GM12892 (cell line): Measurements from ENCODE around the gene FH.

Experiments used
- DNase-seq: peaks from one replicate; pipeline ENCODE4 v3.0.0; 2011; ENCODE audit not compliant: insufficient read length
- FAIRE-seq: peaks from 2 replicates; lab custom pipeline; 2011; peaks lifted over from hg19 to GRCh38; lab: Jason Lieb, UNC
- POLR2A ChIP-seq: IDR thresholded peaks from 2 replicates; pipeline ENCODE4 v1.6.1; 2011; ENCODE audit warnings: low read depth, low read length, control low read depth
- POLR2AphosphoS5 ChIP-seq: IDR thresholded peaks from 2 replicates; pipeline ENCODE4 v1.6.1; 2011; ENCODE audit warnings: low read depth, low read length, control low read depth
- TAF1 ChIP-seq: IDR thresholded peaks from 2 replicates; pipeline ENCODE4 v1.6.1; 2011; ENCODE audit warnings: low read depth, mild to moderate bottlenecking, control low read depth, low read length, borderline replicate concordance

FH gene

GRCh38 chr1:241473026-241473425, 46.5 kb downstream of the FH start:
- FAIRE-seq (no peak), DNase-seq (no peak)
- no peak for TF ChIP-seq TAF1
- TF ChIP-seq POLR2AphosphoS5, result no peak
- no peak for TF ChIP-seq POLR2A

GRCh38 chr1:241470908-241471590, 48.5 kb downstream of the FH start:
- no peak for FAIRE-seq
- DNase-seq, result no peak
- TF ChIP-seq POLR2A, result no peak
- no peak for TF ChIP-seq TAF1
- TF ChIP-seq POLR2AphosphoS5, result no peak

- TF ChIP-seq POLR2AphosphoS5, result no peak
- TF ChIP-seq TAF1, result no peak
- no peak for TF ChIP-seq POLR2A
- DNase-seq, result no peak
- FAIRE-seq, result no peak
Measured at GRCh38 chr1:241470361-241470760, 49.2 kb downstream of the FH start.

- DNase-seq (no peak), FAIRE-seq (no peak)
- no peak for TF ChIP-seq POLR2AphosphoS5
- TF ChIP-seq TAF1, result no peak
- no peak for TF ChIP-seq POLR2A
Measured at GRCh38 chr1:241465673-241466072, 53.9 kb downstream of the FH start.

- TF ChIP-seq TAF1 (no peak), POLR2A (no peak), POLR2AphosphoS5 (no peak)
- DNase-seq (no peak), FAIRE-seq (no peak)
Measured at GRCh38 chr1:241464985-241465384, 54.6 kb downstream of the FH start.

GRCh38 chr1:241462391-241462790, 57.2 kb downstream of the FH start:
- FAIRE-seq, result no peak
- TF ChIP-seq TAF1, result no peak
- no peak for TF ChIP-seq POLR2AphosphoS5
- no peak for TF ChIP-seq POLR2A

GRCh38 chr1:241460098-241460873, 59.3 kb downstream of the FH start:
- DNase-seq (no peak), FAIRE-seq (no peak)
- TF ChIP-seq POLR2AphosphoS5 (no peak), POLR2A (no peak), TAF1 (no peak)

More at GRCh38 chr1:241462391-241462790, 57.2 kb downstream of the FH start:
- no peak for DNase-seq

- FAIRE-seq, result no peak
- TF ChIP-seq POLR2A (no peak), TAF1 (no peak), POLR2AphosphoS5 (no peak)
Measured at GRCh38 chr1:241459186-241459802, 60.3 kb downstream of the FH start.

GRCh38 chr1:241457421-241457820, 62.1 kb downstream of the FH start:
- FAIRE-seq, result no peak
- DNase-seq, result no peak
- TF ChIP-seq POLR2A (no peak), TAF1 (no peak), POLR2AphosphoS5 (no peak)

More at GRCh38 chr1:241459186-241459802, 60.3 kb downstream of the FH start:
- no peak for DNase-seq

GRCh38 chr1:241456743-241457142, 62.8 kb downstream of the FH start:
- DNase-seq (no peak), FAIRE-seq (no peak)
- TF ChIP-seq TAF1 (no peak), POLR2AphosphoS5 (no peak), POLR2A (no peak)

GRCh38 chr1:241453732-241454131, 65.8 kb downstream of the FH start:
- DNase-seq (no peak), FAIRE-seq (no peak)
- TF ChIP-seq TAF1 (no peak), POLR2AphosphoS5 (no peak), POLR2A (no peak)

GRCh38 chr1:241451956-241452355, 67.6 kb downstream of the FH start:
- no peak for DNase-seq
- no peak for FAIRE-seq
- TF ChIP-seq POLR2A, result no peak
- TF ChIP-seq POLR2AphosphoS5, result no peak
- TF ChIP-seq TAF1, result no peak
